ENCODE results near the gene CDC45.

Gene CDC45

DNA sequence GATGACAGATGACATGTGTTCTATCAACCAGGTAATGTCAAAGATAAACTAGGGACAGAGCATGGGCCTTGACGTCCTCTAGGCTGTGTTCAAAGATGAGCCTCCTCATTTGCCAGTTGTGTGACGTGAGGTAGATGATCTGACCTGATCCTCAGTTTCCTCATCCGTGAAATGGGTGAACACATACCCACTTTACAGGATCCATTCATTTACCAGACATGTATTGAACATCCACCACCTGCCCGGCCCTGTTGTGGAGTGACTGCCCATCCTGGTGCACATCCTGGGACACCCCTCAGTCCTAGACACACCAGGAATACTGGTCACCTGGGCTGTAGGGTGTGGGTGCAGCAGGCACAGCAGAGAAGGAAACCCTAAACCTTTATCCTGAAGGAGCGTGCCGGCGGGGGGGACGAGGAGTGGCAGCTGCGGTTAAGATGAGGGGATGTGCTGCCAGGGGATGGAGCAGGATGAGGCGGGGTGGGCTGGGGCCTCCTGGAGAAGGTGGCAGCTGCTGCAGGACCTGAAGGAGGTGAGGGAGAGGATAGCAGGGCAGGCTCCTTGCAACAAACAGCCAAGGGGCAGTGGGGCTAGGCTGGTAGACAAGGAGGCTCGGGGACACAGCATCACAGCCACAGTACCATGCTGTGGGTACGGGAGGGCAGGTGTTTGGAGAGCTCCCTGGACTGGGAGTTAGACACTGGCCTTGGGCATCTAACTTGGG is 36.1 kb downstream of the CDC45 start:
- DNase-seq (ENCODE audit: low read depth, low spot score) = no peak

- no peak for DNase-seq (ENCODE audit: low read depth, low spot score)
These were observed 36.9 kb downstream of the CDC45 start for GRCh38 chr22:19516378-19517170.

- no peak for DNase-seq (ENCODE audit: low read depth, low spot score)
These were observed 37.4 kb downstream of the CDC45 start for GRCh38 chr22:19517171-19517500.

DNA sequence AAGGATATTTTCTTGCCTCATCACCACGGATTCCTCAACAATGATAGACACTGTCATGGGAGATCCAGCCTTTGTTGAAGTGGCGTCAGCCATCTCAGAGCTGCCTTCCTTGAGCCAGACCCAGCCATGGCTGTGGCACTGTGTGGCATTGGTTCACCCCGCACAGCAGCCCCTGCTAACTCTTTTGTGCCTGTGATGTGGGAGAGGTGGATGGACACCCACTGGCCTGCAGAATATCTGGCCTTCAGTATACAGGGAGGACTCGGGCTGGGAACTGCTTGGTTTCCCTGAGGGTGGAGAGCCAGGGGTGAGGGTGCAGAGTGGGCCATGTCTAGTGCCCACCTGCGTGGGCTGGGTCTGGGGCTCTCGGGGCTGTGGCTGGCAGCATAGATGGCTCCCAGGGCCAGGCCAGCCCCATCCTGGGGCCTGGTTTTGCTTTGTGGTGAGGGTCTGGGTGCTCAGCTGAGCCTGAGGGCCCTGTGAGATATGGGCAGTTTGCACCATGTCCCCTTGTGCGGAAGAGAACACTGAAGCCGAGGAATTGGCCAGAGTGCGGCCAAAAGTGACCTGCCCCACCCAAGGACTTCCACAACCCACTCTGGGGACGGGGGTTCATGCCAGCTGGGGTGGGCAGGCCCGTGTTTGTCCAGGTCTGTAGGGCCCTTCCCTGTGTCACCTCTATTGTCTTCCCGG is 38.3 kb downstream of the CDC45 start:
- no peak for DNase-seq (ENCODE audit: low read depth, low spot score)

- DNase-seq (ENCODE audit: low read depth, low spot score) = no peak
These were observed 38.9 kb downstream of the CDC45 start for GRCh38 chr22:19518635-19519034.

GRCh38 chr22:19519041-19519926 is 39.6 kb downstream of the CDC45 start:
- no peak for DNase-seq (ENCODE audit: low read depth, low spot score)

DNA sequence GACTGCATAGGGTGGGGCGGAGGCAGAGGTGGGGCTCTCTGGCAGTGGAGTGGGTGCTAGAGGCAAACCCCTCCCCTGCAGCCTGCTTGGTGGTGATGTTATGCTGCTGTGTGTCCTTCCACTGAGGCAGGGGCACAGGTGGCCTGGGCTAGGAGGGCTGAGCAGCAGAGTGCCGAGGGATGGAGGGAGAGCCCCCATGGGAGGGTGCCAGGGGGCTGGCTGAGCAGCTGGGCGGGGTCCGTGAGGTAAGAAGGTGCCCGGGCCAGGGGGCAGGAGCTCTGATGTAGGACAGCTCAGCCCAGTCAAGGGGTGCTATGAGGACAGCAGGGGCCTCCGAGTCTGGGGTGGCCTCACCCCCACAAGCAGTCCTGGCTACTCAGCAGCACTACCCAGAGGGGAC is 40.3 kb downstream of the CDC45 start:
- no peak for DNase-seq (ENCODE audit: low read depth, low spot score)

DNA sequence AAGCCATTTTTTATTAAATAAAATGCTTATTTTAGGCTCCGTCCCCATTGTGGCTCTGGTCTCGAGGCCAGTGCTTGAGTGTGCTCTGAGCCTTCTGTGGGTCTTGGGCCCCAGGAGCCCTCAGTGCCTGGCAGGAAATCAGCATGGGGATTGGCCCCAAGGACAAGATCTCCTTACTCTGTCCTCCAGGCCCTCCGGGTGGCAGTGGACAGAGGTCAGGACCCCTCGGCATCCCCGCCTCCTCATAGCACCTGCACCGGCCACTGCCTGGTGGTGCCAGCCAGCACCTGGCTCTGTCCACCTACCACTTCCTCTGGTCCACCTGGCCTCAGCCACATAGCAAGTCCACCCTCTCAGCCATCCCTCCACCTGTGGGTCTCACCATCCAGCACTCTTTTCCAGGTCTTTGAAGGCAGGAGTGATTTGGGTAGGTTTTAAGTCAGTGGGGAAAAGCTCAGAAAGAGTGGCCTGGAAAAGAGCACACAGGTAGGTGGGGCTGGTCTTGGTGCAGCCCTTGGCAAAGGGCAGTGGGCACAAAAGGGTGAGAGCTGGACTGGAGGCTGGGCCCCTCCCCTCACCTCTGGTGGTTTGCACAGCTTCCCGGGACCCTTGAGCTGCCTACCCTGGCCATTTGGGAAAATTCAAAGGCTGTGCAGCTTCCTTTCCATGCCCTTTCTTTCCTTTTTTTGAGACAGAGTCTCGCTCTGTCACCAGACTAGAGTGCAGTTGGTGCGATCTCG is 41.0 kb downstream of the CDC45 start:
- no peak for DNase-seq (ENCODE audit: low read depth, low spot score)

- no peak for DNase-seq (ENCODE audit: low read depth, low spot score)
These were observed 42.6 kb downstream of the CDC45 start for GRCh38 chr22:19522190-19522880.

GRCh38 chr22:19522881-19523239 is 43.1 kb downstream of the CDC45 start:
- DNase-seq (ENCODE audit: low read depth, low spot score) = no peak

- no peak for DNase-seq (ENCODE audit: low read depth, low spot score)
These were observed 43.8 kb downstream of the CDC45 start for GRCh38 chr22:19523240-19524169.

- no peak for DNase-seq (ENCODE audit: low read depth, low spot score)
These were observed 44.7 kb downstream of the CDC45 start, which contains the start of gene CLDN5 for GRCh38 chr22:19524170-19525115. TSS of gene CLDN5 (minus strand) at chr22:19524410. CDS start at chr22:19524255, 155 bp downstream.

GRCh38 chr22:19525116-19525660 is 45.5 kb downstream of the CDC45 start:
- DNase-seq (ENCODE audit: low read depth, low spot score) = no peak

DNA sequence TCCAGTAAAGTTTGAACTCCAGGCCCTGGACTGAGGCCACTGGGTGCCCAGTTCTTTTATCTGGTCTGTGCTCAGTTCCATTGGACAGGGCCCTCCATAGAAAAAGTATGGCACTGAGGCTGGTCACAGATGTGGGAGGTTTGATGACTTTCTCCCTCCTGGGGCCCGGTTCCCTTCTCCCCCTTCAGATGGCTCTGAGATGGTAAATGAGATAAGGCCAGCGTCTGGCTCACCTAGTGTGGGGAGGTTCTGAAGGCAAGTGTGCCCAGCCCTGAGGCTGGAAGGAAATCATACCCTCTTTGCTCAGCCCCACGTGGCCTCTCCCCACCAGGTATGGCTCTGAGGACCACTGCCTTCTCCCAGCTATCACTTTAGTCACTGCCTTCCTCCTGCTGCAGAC is 45.9 kb downstream of the CDC45 start:
- no peak for DNase-seq (ENCODE audit: low read depth, low spot score)

DNA sequence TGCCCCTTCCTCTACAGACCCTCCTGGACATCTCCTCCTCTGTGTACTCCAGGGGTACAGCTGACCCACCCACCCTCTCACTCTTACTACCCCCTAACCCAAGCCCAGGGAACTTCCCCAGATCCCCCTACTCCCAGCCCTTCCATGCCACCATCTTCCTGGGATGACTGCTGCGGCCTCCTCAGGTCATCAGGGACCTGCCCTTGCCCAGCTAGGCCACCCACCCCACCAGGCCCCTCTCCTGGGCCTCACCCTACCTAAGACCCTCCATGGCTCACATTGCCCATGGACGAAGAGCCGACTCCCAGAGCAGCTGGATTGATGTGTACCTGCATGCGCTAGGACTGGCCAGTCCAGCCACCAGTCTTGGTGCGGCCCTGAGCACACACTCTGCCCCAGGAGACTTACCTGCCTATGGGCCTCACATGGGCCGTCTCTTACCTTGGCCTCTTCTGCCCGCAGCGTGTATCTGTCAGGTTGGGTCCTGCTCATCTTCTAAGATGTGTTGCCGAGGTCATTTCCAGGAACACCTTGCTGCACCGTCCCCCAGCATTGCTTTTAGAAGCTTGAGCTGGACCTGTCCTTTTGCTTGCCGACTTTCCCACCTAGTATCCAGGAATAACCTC is 46.5 kb downstream of the CDC45 start:
- DNase-seq (ENCODE audit: low read depth, low spot score) = no peak

GRCh38 chr22:19526702-19527111 is 47.0 kb downstream of the CDC45 start:
- no peak for DNase-seq (ENCODE audit: low read depth, low spot score)

DNA sequence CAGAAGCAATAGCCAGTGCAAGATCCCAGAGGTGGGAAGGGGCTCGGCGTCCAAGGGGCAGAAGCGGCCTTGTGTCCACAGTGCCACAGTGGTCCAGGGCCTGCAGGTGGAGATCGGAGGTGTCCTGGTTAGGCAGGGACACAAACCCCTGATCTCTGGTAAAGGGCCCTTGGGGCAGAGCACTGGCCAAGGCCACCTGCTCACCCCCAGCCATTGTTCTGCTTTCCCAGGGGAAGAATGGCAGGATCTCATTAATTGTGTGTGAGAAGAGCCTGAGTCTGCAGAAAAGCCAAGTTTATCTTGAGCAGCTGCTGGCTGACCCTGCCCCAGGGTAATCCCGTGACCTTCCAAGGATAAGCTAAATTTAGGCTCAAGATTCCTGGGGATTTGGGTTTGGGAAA is 47.6 kb downstream of the CDC45 start:
- DNase-seq (ENCODE audit: low read depth, low spot score) = no peak

Data from activated CD4-positive, CD25-positive, alpha-beta regulatory T cell treated with anti-CD3 and anti-CD28 coated beads, Interleukin-2, amount 50 U/mL, for 16 hours (primary cell).